SK-N-MC (cell line): ENCODE measurements around the gene MAML2.

Experiments used
- DNase-seq: peaks from one replicate; pipeline ENCODE4 v3.0.0-alpha.2; 2011; ENCODE audit warnings: low read depth, low spot score
- H3K27ac ChIP-seq: fragments of 200-600 bp; sonication (generic); 2 replicates; pipeline ENCODE4 v1.5.1; 2016; ENCODE audit warnings: mixed run types
- H3K36me3 ChIP-seq: fragments of 200-600 bp; sonication (generic); 2 replicates; pipeline ENCODE4 v1.6.1; 2017; ENCODE audit warnings: antibody characterized with exemption, low read length, mixed read lengths; ENCODE audit not compliant: insufficient read depth
- H3K4me3 ChIP-seq: fragments of 200-600 bp; sonication (generic); 2 replicates; pipeline ENCODE4 v1.5.1; 2016
- H3K9ac ChIP-seq: fragments of 200-600 bp; sonication (generic); 2 replicates; pipeline ENCODE4 v1.8.0; 2017; ENCODE audit warnings: mixed run types, mixed read lengths; ENCODE audit not compliant: insufficient read length
- H3K9me3 ChIP-seq: fragments of 200-600 bp; sonication (generic); 2 replicates; pipeline ENCODE4 v1.6.1; 2017; ENCODE audit warnings: low read depth, mild to moderate bottlenecking, antibody characterized with exemption, low read length, moderate library complexity, mixed read lengths
- EZH2 ChIP-seq: fragments of 200-600 bp; sonication (generic); IDR thresholded peaks from one replicate; pipeline ENCODE4 v1.6.1; 2017; ENCODE audit warnings: antibody characterized with exemption
- FOXP2 ChIP-seq: optimal IDR thresholded peaks from 2 replicates; pipeline ENCODE3; 2011; ENCODE audit warnings: mild to moderate bottlenecking, moderate library complexity; ENCODE audit not compliant: insufficient read depth; ENCODE audit errors: extremely low read length, control extremely low read depth
- POLR2AphosphoS5 ChIP-seq: IDR thresholded peaks from 2 replicates; pipeline ENCODE4 v1.6.1; 2012; ENCODE audit warnings: mild to moderate bottlenecking, low read depth, low read length, borderline replicate concordance

MAML2 gene

GRCh38 chr11:95996621-95997235 lies 346.3 kb downstream of the MAML2 start:
- Histone ChIP-seq H3K9me3 (no peaks in the 10 kb centered on the region), H3K9ac (no peak overlapping the region), H3K27ac (no peak overlapping the region), H3K36me3 (no peaks in the 10 kb centered on the region), H3K4me3 (no peak overlapping the region)
- no peak for TF ChIP-seq POLR2AphosphoS5
- no peak for TF ChIP-seq FOXP2
- TF ChIP-seq EZH2, result no peak
- DNase-seq, result no peak

- Histone ChIP-seq H3K9ac (no peak overlapping the region), H3K4me3 (no peak overlapping the region), H3K27ac (no peak overlapping the region), H3K9me3 (no peaks in the 10 kb centered on the region), H3K36me3 (no peaks in the 10 kb centered on the region)
- TF ChIP-seq POLR2AphosphoS5 (no peak), FOXP2 (no peak), EZH2 (no peak)
- no peak for DNase-seq
Measured at GRCh38 chr11:95994329-95994728, 348.7 kb downstream of the MAML2 start.

DNA sequence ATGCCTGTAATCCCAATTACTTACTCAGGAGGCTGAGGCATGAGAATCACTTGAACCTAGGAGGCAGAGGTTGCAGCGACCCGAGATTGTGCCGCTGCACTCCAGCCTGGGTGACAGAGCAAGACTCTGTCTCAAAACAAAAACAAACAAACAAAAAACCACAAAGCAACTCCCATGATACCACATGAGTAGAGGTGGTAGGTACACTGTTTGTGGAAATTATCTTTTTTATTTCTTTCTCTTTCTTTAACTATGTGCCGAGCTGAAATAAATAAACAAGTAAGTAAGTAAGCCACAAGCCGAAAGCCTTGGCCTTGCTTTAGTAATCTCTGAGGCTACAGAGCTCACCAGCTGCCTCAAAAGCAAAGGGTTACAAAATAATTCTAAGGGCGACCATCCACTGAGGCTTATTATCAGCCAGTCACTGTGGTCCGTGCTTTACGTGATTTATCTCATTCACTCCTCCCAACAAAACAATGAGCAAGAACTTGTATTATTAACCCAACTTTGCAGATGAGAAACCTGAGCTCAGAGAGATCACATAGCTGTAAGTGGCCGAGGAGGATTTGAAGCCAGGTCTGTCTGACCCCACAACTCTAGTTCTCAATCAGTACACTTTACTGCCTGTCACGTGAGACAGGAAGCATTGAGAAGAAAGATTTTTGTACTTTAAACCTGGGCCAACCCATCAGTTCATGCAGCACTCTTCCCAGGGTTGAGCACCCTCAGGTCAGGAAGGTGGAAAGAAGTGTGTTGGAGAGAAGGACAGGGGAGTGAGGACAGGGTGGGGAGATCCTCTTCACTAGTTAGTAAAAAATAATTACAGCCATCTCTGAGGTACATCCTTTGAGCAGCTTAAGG lies 349.3 kb downstream of the MAML2 start:
- no peak for DNase-seq
- H3K36me3 ChIP-seq, result no peaks in the 10 kb centered on the region
- no peak for TF ChIP-seq EZH2
- no peak for TF ChIP-seq FOXP2
- TF ChIP-seq POLR2AphosphoS5, result no peak

DNA sequence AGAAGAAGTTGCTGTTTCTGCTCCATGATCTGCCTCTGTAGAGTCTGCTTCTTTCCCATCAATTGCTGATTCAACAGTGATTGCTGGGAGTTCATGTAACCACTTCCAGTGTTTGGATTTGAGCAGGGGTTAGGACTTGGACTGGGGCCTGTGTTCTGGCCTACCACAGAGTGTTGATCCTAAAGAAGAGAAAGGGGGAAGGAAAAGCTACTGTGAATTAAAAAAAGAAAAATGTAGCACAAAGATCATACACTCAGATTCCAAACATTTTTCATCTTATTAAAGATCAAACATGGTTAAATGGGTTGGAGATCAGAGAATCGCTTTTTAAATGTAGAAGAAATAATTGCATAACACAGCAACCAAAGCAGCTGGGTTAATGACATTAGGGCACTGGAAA lies 351.4 kb downstream of the MAML2 start:
- no peak for DNase-seq
- H3K36me3 ChIP-seq, result no peaks in the 10 kb centered on the region
- H3K4me3 ChIP-seq, result no peak overlapping the region
- no peak overlapping the region for H3K9ac ChIP-seq
- no peak for TF ChIP-seq EZH2
- no peak for TF ChIP-seq POLR2AphosphoS5
- TF ChIP-seq FOXP2, result no peak
- H3K27ac ChIP-seq, result no peak overlapping the region
- no peaks in the 10 kb centered on the region for H3K9me3 ChIP-seq

More for the DNA sequence above, 349.3 kb downstream of the MAML2 start:
- H3K4me3 ChIP-seq, result no peak overlapping the region
- no peak overlapping the region for H3K27ac ChIP-seq
- H3K9me3 ChIP-seq, result no peaks in the 10 kb centered on the region
- H3K9ac ChIP-seq, result no peak overlapping the region

DNA sequence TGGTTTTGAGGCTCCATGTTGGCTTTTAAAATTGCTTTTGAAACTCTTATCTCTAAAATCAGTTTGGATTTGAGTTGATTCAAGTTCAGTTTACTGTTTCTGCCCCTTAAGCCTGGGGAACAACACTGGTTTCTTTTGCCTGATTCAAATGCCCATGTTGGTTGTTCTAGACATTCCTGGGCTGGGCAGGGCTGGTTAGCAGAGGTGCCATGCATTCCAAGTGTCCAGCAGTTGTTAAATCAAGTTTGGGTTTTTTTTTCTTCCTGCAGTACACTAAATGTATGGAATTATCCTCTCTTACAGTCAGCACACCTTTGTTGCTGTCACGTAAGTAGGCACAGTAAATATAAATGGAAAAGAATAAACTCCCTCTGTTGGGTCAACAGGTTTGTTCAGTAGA lies 351.9 kb downstream of the MAML2 start:
- no peak overlapping the region for H3K9ac ChIP-seq
- TF ChIP-seq POLR2AphosphoS5 (no peak), EZH2 (no peak), FOXP2 (no peak)
- no peak overlapping the region for H3K27ac ChIP-seq
- DNase-seq, result no peak
- H3K36me3 ChIP-seq, result no peaks in the 10 kb centered on the region
- H3K9me3 ChIP-seq, result no peaks in the 10 kb centered on the region
- no peak overlapping the region for H3K4me3 ChIP-seq

DNA sequence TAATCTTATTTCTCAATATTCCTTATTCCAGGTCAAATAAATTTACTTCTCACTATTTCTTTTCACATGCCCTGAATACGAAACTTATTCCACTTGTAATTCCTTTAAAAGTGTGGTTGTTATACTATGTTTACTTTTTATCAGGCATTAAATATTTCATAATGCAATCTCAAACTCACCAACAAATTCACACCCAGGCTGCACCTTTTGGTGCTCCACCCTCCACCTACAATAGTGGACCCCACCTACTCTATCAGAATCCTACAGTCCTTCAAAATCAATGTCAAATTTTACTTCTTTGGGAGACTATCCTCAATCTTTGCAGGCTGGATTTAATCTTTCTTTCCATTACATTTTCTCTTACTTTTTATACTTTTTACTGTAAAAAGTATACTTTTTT lies 353.2 kb downstream of the MAML2 start:
- Histone ChIP-seq H3K9me3 (no peaks in the 10 kb centered on the region), H3K27ac (no peak overlapping the region), H3K9ac (no peak overlapping the region), H3K36me3 (no peaks in the 10 kb centered on the region), H3K4me3 (no peak overlapping the region)
- no peak for DNase-seq
- TF ChIP-seq EZH2 (no peak), FOXP2 (no peak), POLR2AphosphoS5 (no peak)

DNA sequence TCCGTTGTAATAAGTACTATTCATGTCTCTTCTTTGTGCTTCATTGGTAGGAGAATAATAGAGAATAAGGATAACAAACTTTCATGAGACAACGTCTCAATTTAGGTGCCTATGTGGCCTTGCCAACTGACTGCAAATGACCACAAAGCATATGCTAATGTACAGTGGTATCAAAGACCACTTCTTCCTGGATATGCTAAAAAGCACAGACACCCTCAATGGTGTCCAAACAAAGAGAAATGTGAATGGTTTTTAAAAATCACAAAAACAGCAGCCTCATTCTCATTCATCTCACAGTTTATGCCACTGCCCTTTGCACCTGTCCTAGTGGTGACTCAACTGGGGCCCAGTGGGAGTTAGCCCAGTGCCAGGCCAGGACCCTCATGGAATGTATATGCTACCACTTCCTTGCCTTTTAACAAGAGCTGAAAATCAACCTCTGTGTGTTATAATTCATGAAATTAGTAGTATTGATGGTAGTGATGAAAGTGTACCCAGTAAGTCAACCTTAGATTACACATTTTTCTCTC lies 353.9 kb downstream of the MAML2 start:
- Histone ChIP-seq H3K4me3 (no peak overlapping the region), H3K9me3 (no peaks in the 10 kb centered on the region), H3K27ac (no peak overlapping the region), H3K36me3 (no peaks in the 10 kb centered on the region), H3K9ac (no peak overlapping the region)
- no peak for DNase-seq
- TF ChIP-seq POLR2AphosphoS5 (no peak), FOXP2 (no peak), EZH2 (no peak)

DNA sequence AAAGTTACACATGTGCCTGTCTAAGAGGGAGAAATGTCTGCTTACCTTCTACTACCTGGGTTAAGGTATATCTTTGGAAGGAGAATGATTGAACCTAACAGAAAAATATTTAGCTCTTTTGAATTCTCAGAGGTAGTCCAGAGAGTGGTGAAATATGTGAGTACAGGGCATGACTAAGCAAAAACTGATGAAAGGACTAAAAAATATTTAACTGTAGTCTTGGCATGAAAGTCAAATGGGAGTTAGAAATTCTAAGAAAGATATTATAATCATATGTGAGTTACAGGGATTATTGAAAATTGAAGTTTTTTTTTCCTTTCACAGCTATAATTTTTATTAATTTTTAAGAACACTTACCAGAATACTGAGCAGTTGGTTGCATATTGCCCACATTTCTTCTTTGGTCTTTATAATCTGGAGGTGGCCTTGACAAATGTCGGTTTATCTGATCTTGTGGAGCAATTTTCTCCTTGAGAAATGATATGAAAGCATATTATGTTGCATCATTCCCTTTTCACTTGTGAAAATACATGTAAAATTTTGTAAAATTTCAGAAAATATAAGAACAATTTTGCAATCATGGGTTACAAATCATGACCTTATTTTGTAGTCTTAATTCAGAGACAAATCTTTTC lies 357.7 kb downstream of the MAML2 start:
- Histone ChIP-seq H3K9me3 (no peaks in the 10 kb centered on the region), H3K27ac (peak overlapping the region; percentile 64), H3K9ac (no peak overlapping the region), H3K36me3 (no peaks in the 10 kb centered on the region), H3K4me3 (no peak overlapping the region)
- DNase-seq, result no peak
- TF ChIP-seq EZH2 (no peak), FOXP2 (no peak)

DNA sequence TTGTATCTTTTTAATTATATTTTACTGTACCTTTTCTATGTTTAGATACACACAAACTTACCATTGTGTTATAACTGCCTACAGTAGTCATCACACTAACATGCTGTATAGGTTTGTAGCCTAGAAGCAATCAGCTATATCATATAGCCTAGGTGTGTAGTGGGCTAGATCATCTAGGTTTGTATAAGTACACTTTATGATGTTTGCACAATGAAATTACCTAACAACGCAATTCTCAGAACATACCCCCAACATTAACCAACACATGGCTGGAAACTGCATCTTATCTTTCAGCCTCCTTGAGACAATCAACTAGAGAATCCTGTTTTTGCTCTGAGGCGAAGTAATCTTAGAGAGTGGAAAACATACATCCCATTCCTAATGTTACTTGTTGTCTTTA lies 358.9 kb downstream of the MAML2 start:
- Histone ChIP-seq H3K27ac (no peak overlapping the region), H3K4me3 (no peak overlapping the region), H3K9me3 (no peaks in the 10 kb centered on the region), H3K9ac (no peak overlapping the region), H3K36me3 (no peaks in the 10 kb centered on the region)
- TF ChIP-seq EZH2 (no peak), POLR2AphosphoS5 (no peak), FOXP2 (no peak)
- no peak for DNase-seq
